HepG2 (cell line): ENCODE data around the gene SMAP2. TPM values are rescaled to one million over a fixed set of nuclear protein-coding genes. Genes with fewer than 3 reads are reported as not detected.

Source experiments
- ARID2 ChIP-seq: sonication (generic); formaldehyde crosslinking; IDR thresholded peaks from 2 replicates; pipeline ENCODE4 v1.8.1; 2022; ENCODE audit warnings: mild to moderate bottlenecking, missing genetic modification reagents, borderline replicate concordance
- ARID4A ChIP-seq: sonication (generic); formaldehyde crosslinking; IDR thresholded peaks from 2 replicates; pipeline ENCODE4 v1.5.0; 2020; ENCODE audit warnings: mild to moderate bottlenecking, missing genetic modification reagents, borderline replicate concordance
- ATF4 ChIP-seq, 2 experiments: fragments of 450-650 bp in 1 of 2; sonication (generic) in 1 of 2; formaldehyde crosslinking; IDR thresholded peaks; 2 replicates each; pipeline versions ENCODE4 v1.5.0 to v1.8.0; 2020 to 2022; ENCODE audit warnings: mild to moderate bottlenecking in 1 of 2, missing genetic modification reagents in 1 of 2
- CHCHD3 ChIP-seq: sonication (generic); formaldehyde crosslinking; IDR thresholded peaks from 2 replicates; pipeline ENCODE4 v1.8.0; 2022; ENCODE audit warnings: mild to moderate bottlenecking, missing genetic modification reagents, moderate library complexity
- E2F2 ChIP-seq: sonication (generic); formaldehyde crosslinking; IDR thresholded peaks from 2 replicates; pipeline ENCODE4 v1.4.0; 2020; ENCODE audit warnings: missing genetic modification reagents, borderline replicate concordance
- ELK4 ChIP-seq: sonication (generic); formaldehyde crosslinking; IDR thresholded peaks from 2 replicates; pipeline ENCODE4 v1.9.0; 2021; ENCODE audit warnings: missing genetic modification reagents, borderline replicate concordance
- GTF3A ChIP-seq: sonication (generic); formaldehyde crosslinking; conservative IDR thresholded peaks from 2 replicates; pipeline ENCODE4 v1.4.0; 2020; ENCODE audit warnings: mild to moderate bottlenecking, missing genetic modification reagents
- MIER3 ChIP-seq: IDR thresholded peaks from 2 replicates; pipeline ENCODE4 v1.6.1; 2016; ENCODE audit warnings: missing compliant biosample characterization, borderline replicate concordance
- MZF1 ChIP-seq: sonication (generic); formaldehyde crosslinking; IDR thresholded peaks from 2 replicates; pipeline ENCODE4 v1.8.1; 2023; ENCODE audit warnings: mild to moderate bottlenecking, missing genetic modification reagents, borderline replicate concordance
- NR2F6 ChIP-seq, 2 experiments: IDR thresholded peaks; 2 replicates each; pipeline ENCODE4 v1.6.1; 2016; ENCODE audit warnings: antibody characterized with exemption in 1 of 2, mild to moderate bottlenecking in 1 of 2
- ZNF232 ChIP-seq: sonication (generic); formaldehyde crosslinking; IDR thresholded peaks from 2 replicates; pipeline ENCODE4 v1.4.0; 2020; ENCODE audit warnings: missing genetic modification reagents, borderline replicate concordance
- ZNF275 ChIP-seq: sonication (generic); formaldehyde crosslinking; IDR thresholded peaks from 2 replicates; pipeline ENCODE4 v1.8.0; 2022; ENCODE audit warnings: missing genetic modification reagents, mild to moderate bottlenecking, inconsistent platforms, borderline replicate concordance
- ZNF446 ChIP-seq: sonication (generic); formaldehyde crosslinking; IDR thresholded peaks from 2 replicates; pipeline ENCODE4 v1.5.0; 2020; ENCODE audit warnings: mild to moderate bottlenecking, missing genetic modification reagents
- ZNF577 ChIP-seq: sonication (generic); formaldehyde crosslinking; IDR thresholded peaks from 2 replicates; pipeline ENCODE4 v1.4.0; 2020; ENCODE audit warnings: mild to moderate bottlenecking, low read depth, missing genetic modification reagents, borderline replicate concordance
- ZNF615 ChIP-seq: sonication (generic); formaldehyde crosslinking; IDR thresholded peaks from 2 replicates; pipeline ENCODE4 v1.5.0; 2020; ENCODE audit warnings: mild to moderate bottlenecking, missing genetic modification reagents, borderline replicate concordance
- ZNF629 ChIP-seq: sonication (generic); formaldehyde crosslinking; conservative IDR thresholded peaks from 2 replicates; pipeline ENCODE4 v1.5.0; 2020; ENCODE audit warnings: missing genetic modification reagents
- polyA plus RNA-seq, 8 experiments: library from polyadenylated mRNA; depleted of rRNA in 3 of 8; stranded (reverse) in 7 of 8; unstranded in 1 of 8; fragments of >200 nt; fragmentation: Illumina TruSeq in 4 of 8; extraction: Trizol in 4 of 8; gene quantifications; 2 replicates each; pipeline versions ENCODE4 v1.2.1 to v1.2.3, GENCODE V29; 2011 to 2016; ENCODE audit warnings: low read depth in 4 of 8, missing spikeins in 1 of 8, mixed read lengths in 1 of 8; ENCODE audit not compliant: insufficient read depth in 1 of 8
- total RNA-seq, 5 experiments: library from RNA; depleted of rRNA; stranded (reverse); fragments of >200 nt; fragmentation: Illumina TruSeq; extraction: Trizol; gene quantifications; 2 replicates each; pipeline ENCODE4 v1.2.3, GENCODE V29; 2016; ENCODE audit warnings: low read depth in 1 of 5

SMAP2 gene
- total and polyA plus RNA-seq, 2 of the 13 experiments (the other 11 are each of a cell fraction or from before 2014, with no cell fraction given) = 19.0 to 22.3 TPM

- TF ChIP-seq ARID2 (CRISPR knock-in tag) (no peak), ZNF232 (CRISPR knock-in tag) (peak; percentile 55; the same call in 1 of the 2 replicates), ATF4 (CRISPR knock-in tag; IDR thresholded peaks at IDR 0.05) (peak in 1 of 2 experiments; percentile 37; a peak in 1 of 4 replicates), ZNF577 (CRISPR knock-in tag) (no peak), CHCHD3 (CRISPR knock-in tag) (no peak), ZNF275 (CRISPR knock-in tag) (no peak), MZF1 (no peak), ZNF615 (no peak), ZNF629 (peak; percentile 38), ELK4 (no peak), ARID4A (CRISPR knock-in tag) (peak; percentile 23; the same call in 1 of the 2 replicates), GTF3A (CRISPR knock-in tag) (no peak), ZNF446 (CRISPR knock-in tag) (no peak), NR2F6 (IDR thresholded peaks at IDR 0.05) (peak; percentile 55), NR2F6 (CRISPR knock-in tag; IDR thresholded peaks at IDR 0.05) (peak; percentile 69), E2F2 (CRISPR knock-in tag) (no peak), MIER3 (CRISPR knock-in tag) (no peak)
Observed at GRCh38 chr1:40383488-40384412, 10.2 kb downstream of the SMAP2 start (continued).
